ENCODE data around the gene PMAIP1. TPM values are rescaled to one million over a fixed set of nuclear protein-coding genes. Genes with fewer than 3 reads are reported as not detected.
A peak's percentile ranks its signal among the peaks of the same experiment; 100 is the strongest.
"Not testable (repeated sequence)": the region's sequence is repeated elsewhere in the genome, so short reads cannot be mapped to it uniquely, and the experiment has no call there.

PMAIP1 gene
- total RNA-seq: 0.82 TPM

GRCh38 chr18:59899298-59900221 is at the start of gene PMAIP1:
TSS of gene PMAIP1 (plus strand) at chr18:59899996. CDS start at chr18:59900178, 182 bp downstream.
- DNase-seq (ENCODE audit: low spot score in 2 of 2) (peak; percentile 72 to 74), FAIRE-seq (no peak)

- no peak for DNase-seq (ENCODE audit: low spot score in 2 of 2)
- no peak for FAIRE-seq
Measured at GRCh38 chr18:59851784-59852399, 47.9 kb upstream of the PMAIP1 start.

GRCh38 chr18:59852548-59852947 is 47.2 kb upstream of the PMAIP1 start:
- no peak for DNase-seq (ENCODE audit: low spot score in 2 of 2)
- no peak for FAIRE-seq

- DNase-seq (ENCODE audit: low spot score in 2 of 2): no peak
- no peak for FAIRE-seq
Measured at GRCh38 chr18:59853380-59853779, 46.4 kb upstream of the PMAIP1 start.

GRCh38 chr18:59853988-59854387 is 45.8 kb upstream of the PMAIP1 start:
- FAIRE-seq; DNase-seq (ENCODE audit: low spot score in 2 of 2): not testable (repeated sequence)

GRCh38 chr18:59861009-59861408 is 38.8 kb upstream of the PMAIP1 start:
- DNase-seq (ENCODE audit: low spot score in 2 of 2) (no peak), FAIRE-seq (no peak)

GRCh38 chr18:59861963-59862819 is 37.6 kb upstream of the PMAIP1 start:
- no peak for FAIRE-seq
- DNase-seq (ENCODE audit: low spot score in 2 of 2): no peak

GRCh38 chr18:59865241-59865986 is 34.4 kb upstream of the PMAIP1 start:
- DNase-seq (ENCODE audit: low spot score in 2 of 2) (no peak), FAIRE-seq (no peak)

GRCh38 chr18:59866551-59867269 is 33.1 kb upstream of the PMAIP1 start:
- no peak for DNase-seq (ENCODE audit: low spot score in 2 of 2)
- no peak for FAIRE-seq

- DNase-seq (ENCODE audit: low spot score in 2 of 2): no peak
- FAIRE-seq: no peak
Measured at GRCh38 chr18:59867337-59868104, 32.3 kb upstream of the PMAIP1 start.

- FAIRE-seq (no peak), DNase-seq (ENCODE audit: low spot score in 2 of 2) (no peak)
Measured at GRCh38 chr18:59870623-59871130, 29.1 kb upstream of the PMAIP1 start.

GRCh38 chr18:59871711-59872362 is 28.0 kb upstream of the PMAIP1 start:
- DNase-seq (ENCODE audit: low spot score in 2 of 2): no peak
- FAIRE-seq: no peak

- DNase-seq (ENCODE audit: low spot score in 2 of 2) (no peak), FAIRE-seq (no peak)
Measured at GRCh38 chr18:59873641-59874040, 26.2 kb upstream of the PMAIP1 start.

GRCh38 chr18:59874166-59874565 is 25.6 kb upstream of the PMAIP1 start:
- DNase-seq (ENCODE audit: low spot score in 2 of 2) (no peak), FAIRE-seq (no peak)

- no peak for FAIRE-seq
- DNase-seq (ENCODE audit: low spot score in 2 of 2): no peak
Measured at GRCh38 chr18:59876310-59876626, 23.5 kb upstream of the PMAIP1 start.

GRCh38 chr18:59877361-59877760 is 22.4 kb upstream of the PMAIP1 start:
- DNase-seq (ENCODE audit: low spot score in 2 of 2) (no peak), FAIRE-seq (no peak)

GRCh38 chr18:59878644-59879043 is 21.2 kb upstream of the PMAIP1 start:
- FAIRE-seq (no peak), DNase-seq (ENCODE audit: low spot score in 2 of 2) (no peak)

All from frontal cortex (tissue), 4 donors.